Endothelial cell of hepatic sinusoid (primary cell): ENCODE measurements around the gene ESPL1.

ENCODE experiments used
- in situ Hi-C: cut with HindIII; loops from 2 replicates; pipeline ENCODE4 v1.10.0; 2017; ENCODE audit warnings: low sequenced_read_pairs

The ESPL1 gene

DNA sequence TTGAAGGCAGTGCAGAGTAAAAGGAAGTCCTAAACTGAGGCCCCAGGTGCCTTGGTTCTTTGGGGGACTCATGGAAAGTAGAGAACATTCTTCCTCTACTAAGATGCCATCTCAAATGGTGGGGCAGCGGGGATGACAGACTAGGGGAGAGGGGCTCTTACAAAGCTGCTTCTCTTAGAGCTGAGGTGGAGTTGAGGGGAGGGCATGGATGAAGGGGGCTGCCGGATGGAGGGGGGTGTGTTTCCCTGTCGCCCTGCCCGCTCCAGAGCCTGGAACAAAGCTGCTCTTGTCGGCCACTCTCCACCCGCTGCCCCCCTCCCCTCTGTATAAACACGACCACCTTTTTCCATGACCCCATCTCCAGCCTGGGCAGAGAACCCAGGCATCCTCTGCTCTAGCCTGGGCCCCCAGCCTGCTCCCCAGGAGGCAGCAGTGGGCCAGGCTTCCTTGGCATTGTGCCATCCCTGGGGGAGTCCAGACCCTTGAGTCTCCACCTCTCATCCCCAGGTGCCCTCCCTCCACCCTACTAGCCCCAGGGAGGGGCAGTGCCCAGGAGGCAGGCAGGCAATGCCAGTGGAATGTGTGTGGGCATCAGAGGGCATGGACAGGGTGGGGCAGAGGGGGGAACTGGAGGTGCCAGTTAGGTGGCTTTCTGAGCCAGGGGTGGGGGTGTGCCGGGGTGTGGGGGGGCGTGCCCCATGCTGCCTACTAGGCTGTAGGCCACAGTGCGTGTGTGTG is 37.8 kb upstream of the ESPL1 start:
- in situ Hi-C loops: no loop called here

DNA sequence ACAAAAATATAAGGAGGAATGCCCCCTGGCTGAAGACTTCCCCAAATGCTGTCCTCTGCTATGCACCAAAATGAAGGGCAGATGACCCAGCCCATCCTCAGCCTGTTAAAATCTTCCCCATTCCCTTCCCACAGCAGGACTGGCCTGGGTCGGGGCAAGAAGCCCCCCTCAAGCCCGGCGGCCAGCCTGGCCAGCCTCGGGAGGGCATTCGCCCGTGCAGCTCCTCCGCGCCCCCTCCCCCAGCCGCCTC is 36.5 kb upstream of the ESPL1 start:
- in situ Hi-C loops: no loop called here

DNA sequence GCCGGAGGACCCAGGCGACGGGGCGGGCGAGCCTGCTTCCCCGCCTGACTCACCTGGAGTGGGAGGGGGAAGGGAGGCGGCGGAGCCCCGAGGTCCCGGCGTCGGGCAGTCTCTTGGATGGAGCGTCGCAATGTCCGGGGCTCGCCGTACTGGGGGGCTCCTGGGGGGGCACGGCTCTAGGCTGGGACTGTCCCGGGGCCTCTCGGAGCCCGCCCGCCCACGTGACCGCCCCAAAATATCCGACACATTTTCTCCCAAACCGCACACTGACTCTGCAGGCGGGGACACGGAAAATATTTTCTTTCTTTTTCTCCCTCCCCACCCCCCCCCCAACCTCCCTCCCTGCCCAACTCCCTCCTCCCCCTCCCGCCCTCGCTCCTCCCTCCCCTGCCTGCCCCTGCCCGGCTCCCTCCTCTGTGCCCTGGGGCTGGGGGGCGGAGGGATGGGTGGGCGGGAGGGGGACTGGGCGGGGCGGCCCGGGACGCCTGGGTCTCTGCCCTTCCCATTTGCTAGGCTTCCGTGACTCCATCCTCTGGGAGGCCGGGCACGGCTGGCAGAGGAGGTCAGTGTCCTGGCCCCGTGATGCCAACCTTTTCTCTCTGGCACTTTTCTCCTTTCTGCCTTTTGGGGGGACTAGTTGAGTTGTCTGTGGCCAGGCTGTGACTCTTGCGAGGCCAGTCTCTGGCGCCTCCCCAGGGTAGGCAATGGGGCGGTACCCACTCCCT is 36.0 kb upstream of the ESPL1 start, which contains the start of gene RARG:
TSS of gene RARG (minus strand) at position 289 of the 725 bp plus-strand sequence. CDS start 4,664 bp downstream, outside the sequence.
- in situ Hi-C loops: no loop called here

DNA sequence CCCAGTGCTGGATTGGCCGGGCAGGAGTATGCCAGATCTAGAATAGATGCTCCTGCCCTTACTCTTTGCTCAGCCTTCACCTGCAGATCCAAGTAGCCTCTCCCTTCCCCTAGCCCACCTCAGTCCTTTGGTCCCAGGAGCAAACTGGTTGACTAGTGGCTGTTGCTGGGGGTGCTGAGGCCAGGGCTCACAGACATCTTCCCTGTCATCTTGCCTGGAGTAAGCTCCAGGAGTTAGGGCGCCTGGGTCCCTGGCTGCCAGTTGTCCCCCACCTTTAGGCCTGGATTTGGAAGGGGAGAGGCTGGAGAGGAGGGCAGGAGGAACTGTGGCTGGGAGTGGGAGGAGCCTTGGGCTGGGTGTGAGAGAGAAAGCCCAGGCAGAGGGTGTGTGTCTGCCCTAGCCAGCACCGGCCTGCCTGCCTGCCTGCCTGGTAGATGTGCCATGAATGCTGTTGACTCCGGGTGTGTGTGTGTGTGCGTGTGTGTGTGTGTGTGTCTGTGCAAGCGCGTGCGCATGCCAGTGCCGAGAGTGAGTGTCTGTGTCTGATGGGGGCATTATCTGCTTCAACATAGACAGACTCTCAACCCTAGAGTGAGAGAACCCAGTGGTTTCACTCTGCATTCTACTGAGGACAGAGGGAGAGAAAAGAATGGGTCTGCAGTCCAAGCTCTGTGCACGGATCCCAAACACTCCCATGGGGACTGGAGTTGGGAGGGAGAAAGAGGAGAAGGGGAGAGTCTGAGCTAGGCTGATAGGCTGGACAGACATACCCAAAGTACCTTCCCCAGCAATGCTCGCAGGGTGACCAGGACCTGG is 35.2 kb upstream of the ESPL1 start:
- in situ Hi-C loops: no loop called here

DNA sequence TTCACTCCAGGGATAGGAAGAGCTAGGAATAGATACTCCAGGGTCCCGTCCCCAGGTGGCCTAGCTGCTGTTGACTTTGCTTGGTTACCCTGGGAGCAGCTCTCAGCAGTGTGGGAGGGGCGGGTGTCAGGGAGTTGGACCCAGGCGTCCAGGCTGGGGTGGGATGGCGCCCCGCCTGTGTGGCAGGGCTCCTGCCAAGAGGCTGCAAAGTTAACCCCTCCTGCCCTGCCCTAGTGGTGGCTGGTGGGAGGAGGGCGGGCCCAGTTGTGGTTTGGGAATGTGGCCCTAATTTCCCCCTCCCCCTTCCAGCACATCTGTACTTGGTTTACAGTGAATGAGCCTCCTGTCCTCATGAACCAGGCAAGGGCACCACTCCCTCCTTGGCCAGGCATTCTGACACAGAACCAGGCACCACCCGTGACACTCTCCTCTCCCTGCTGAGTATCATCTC is 34.4 kb upstream of the ESPL1 start:
- in situ Hi-C loops: no loop called here

DNA sequence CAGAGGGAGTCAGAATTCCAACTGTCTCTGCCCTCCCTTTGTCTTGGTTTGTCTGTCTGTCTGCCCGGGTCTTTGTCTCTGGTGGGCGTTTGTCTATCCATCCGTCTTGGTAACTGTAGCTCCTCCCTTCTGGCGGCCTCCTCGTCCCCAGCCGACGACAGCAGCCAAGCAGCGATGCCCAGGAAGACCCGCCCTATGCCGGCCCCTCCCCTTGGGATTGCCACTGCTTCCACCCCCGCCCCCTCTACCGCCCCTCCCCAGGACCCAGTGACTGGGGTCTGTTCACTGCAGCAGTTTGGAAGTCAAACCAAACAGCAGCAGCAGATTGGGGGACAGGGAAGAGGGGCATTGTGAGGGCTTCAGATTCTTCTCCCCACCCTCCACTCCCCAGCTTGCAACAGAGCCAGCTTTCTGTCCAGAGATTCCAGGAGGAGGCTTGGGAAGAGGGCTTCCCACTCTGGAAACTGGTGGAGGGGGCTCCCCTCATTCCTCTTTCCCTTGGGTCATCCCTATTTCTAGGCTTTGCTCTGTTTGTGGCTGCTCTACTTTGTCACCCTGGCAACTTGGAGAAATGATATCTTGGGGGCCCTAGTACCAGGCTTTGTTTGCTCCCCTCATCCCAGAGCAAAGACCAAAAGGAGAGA is 33.7 kb upstream of the ESPL1 start:
- in situ Hi-C loops: no loop called here

DNA sequence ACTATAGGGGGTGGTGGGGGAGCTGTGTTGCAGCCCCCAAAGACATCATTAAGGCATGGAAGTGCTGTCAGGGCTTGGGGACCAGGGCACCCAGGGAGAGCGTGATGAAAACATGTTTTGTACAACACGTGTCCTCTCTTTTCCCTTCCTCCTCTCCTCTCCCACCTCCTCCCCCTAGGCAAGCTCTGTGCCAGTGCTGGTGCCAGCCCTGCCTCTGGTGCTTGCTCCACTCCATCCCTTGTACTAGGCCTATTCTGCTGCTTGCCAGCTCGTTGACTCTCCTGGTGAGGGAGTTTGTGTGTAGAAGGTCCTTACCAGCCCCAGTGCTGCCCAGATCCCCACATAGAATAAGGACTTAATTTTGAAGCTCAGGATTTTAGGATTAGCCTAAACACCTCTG is 32.9 kb upstream of the ESPL1 start:
- in situ Hi-C loops: no loop called here

DNA sequence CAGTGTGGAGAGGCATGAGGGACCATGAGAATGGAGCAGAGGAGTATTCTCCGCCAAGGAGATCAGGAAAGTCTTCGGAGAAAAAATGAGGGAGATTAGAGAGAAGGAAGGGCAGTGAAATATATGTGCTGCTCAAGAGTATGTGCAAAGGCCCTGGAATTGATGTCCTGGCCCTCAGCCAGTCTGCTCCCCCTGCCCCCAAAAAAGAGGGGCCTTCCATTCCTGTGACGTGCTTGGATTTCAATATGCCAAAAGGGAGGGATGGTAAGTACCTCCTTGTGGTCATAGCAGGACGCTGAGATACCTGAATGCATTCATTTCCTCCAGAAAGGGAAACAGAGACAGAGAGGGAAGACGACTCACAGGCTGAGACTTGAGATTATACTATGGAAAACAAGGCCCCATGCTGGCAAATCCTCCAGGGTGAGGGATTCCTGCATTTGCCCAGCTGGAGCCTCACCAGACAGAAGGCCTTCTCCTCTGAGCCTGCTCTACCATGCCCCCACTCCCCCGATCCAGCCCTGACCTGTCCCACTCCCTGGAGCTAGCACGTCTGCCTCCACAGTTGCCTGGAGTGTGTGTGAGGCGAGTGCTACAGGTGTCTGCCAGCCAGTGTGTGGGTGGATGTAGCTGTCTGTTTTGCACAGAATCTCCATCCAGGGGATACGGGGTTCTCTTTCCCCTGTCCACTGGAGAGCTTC is 32.2 kb upstream of the ESPL1 start:
- in situ Hi-C loops: no loop called here

DNA sequence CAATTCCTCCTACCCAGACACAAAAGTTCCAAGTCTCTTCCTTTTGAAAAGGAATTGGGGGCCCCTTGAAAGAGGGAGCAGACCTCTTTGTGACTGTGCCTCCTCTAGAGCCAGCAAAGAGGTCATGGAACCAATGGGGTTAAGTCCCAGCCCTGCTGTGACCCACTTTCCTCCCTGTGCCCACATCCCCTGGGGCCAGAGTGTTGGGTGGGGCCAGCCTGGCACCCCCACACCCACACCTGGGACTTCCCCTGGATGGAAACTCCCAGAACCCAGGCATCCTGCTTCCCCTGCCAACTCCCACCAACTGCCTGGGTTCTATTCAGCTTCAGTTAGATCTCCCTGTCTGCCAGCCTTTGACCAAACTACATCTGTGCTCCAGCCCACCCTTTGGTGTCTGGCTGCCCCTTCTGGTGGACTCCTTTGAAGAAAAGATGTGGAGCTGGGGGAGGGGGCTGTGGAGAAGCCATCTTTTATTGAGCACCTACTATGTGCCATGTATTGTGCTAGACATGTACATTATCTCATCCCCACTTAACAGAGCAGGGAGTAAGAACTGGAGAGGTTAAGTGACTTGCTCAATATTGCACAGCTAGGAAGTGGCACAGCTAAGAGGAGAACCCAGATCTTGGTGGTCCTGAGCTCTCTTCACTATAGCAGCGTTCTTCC is 31.5 kb upstream of the ESPL1 start:
- in situ Hi-C loops: no loop called here

DNA sequence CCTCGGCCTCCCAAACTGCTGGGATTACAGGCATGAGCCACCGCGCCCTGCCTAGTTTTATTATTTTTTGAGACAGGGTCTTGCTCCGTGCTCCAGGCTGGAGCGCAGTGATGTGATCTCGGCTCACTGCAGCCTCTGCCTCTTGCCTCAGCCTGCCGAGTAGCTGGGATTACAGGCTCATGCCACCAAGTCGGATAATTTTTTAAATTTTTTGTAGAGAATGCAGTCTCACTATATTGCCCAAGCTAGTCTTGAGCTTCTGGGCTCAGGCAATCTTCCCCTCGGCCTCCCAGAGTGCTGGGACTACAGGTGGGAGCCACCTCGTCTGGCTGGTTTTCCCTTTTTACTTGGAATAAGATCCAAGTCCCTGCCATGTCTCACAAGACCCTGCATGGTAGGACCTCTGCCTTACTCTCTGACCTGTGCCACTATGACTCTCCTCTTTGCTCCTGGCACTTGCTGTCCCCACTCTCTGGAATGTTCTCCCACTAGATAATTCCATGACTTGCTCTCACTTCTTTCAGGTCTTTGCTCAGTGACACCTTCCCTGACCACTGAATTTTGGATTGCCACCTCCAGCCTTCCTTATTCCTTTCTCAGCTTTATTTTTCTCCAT is 28.3 kb upstream of the ESPL1 start:
- in situ Hi-C loops: loop anchor here (5.0 kb wide), 1 partner anchor 83 kb away; the partner anchor contains the start of gene AAAS

DNA sequence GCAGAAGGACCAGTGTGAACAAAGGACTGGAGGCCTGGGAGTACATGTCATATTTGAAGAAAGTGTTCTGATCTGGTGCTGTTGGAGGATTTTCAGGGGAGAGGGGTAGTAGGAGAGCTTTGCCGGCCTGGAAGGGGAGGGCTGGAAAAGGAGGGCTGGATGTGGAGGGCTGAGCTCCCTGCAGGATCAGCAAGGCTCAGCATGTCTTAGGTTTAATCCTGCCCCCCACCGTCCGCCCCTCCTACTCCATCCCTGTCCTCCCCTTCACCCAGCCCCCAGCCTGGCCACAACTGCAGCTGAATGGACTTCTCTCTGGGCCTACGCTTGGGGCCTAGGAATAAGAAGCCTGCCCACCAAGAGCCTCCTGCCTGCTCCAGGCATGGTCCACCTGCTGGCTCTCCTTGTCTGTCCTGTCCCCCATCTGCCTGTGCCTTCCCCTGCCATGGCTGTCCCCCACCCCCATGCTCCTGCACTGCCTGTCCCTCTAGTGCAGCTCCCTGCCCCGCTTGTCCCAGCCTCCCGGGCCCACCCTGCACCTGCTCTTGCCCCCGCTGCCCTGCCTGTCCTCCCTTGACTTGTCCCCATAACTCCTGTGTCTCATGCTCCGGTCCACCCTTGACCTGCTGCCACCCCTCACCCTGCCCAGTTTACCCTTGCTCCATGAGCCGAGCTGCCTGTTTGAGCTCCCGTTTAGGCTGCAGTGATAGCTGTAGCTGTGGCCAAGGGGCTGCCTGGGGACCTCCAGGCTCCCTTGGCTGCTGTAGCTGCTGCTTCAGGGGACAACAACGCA is 26.3 kb upstream of the ESPL1 start:
- in situ Hi-C loops: loop anchor here (5.0 kb wide), 1 partner anchor 80 kb away; the partner anchor contains the start of gene AAAS

DNA sequence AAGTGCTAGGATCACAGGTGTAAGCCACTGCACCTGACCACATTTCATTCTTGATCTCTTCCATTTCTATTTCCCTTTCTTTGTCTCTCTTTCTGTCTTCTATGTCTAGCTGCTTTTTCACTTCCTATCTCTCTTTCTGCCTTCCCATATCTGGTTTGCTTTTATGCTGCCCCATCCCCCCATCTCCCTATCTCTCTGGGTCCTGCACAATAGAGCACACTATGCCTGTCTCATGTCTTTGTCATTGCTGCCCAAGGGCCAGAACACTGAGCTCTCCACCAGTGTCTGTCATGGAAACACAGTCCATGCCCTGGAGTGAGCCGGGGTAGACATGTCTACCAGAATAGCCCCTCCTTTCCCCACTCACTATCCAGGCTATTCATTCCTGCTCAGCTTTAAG is 23.8 kb upstream of the ESPL1 start:
- in situ Hi-C loops: loop anchor here (5.0 kb wide), 1 partner anchor 78 kb away; the partner anchor contains the start of gene AAAS

DNA sequence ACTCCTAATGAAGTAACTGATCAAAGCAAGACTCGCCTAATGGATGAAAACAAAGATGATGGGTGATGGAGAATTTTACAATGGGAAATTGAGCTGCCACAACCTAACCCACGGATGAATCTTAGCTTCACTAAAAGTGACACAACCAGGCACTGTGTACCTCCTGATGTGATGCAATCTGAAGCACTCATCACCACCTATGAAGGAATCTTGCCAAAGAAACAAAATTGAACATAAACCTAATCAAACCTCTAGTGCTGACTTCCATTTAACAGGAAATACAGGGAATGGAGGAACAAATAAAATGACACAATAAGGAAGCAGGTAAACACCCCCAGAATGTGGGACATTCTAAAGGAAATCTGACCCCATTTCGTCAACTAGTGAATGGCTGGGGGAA is 22.8 kb upstream of the ESPL1 start:
- in situ Hi-C loops: no loop called here

DNA sequence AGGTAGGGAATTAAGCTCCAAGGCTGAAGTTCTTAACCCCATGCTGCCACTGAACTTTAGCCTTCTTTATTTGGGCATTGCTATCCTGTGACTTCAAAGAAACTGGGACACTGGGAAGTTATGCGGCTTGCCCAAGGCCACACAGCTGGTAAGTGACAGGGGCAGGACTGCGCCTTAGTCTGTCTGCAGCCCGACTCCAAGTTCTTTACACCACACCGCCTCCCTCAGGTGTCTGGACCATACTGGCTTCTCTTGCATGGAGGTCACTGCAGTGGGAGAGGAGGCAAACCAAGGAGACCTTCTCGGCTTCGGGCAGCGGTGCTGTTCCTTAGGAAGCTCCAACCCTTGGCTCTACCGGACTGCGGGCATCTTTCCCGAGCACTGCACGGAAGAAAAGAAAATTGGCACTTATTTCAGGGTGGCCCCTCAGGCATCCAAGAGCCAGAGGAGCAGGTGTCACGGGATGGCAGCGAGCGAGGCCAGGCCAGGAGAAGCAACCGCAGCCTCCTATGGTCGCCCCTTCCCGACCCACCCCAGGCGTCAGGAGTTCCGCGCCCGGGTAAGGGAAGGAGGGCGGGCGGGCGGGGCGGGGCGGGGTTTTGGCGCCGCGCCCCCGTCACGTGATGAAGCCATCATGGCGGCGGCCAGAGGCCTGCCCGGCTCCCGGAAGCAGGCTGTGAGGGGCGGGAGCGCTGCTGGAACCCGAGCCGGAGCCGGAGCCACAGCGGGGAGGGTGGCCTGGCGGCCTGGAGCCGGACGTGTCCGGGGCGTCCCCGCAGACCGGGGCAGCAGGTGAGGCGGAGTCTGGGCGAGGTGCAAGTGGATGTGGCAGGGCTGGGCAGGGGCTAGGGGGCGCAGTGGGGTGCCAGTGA is 16.4 kb upstream of the ESPL1 start:
- in situ Hi-C loops: no loop called here

DNA sequence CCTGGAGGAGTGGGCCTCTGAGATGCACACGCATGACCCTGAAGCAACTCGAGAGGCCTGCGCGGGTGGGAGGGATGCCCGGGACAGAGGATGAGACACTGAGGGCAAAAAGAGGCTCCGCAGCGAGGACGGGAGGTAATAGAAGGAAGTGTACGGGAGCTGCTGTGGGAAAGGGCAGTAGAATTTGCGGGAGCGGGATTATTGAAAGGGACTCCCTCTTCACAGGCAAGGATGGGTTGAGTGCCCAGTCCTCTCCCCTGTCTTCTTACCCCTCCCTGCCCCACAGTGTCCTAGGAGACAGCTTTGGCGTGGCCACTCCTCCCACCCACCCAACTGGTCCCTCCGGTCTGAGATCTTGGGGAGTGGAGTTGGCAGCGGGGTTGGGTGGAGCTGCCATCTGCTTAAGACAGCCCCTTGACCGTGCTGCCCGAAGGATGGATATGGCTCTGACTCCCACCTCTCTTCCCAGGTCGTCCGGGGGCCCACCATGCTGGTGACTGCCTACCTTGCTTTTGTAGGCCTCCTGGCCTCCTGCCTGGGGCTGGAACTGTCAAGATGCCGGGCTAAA is 15.7 kb upstream of the ESPL1 start:
- in situ Hi-C loops: no loop called here

DNA sequence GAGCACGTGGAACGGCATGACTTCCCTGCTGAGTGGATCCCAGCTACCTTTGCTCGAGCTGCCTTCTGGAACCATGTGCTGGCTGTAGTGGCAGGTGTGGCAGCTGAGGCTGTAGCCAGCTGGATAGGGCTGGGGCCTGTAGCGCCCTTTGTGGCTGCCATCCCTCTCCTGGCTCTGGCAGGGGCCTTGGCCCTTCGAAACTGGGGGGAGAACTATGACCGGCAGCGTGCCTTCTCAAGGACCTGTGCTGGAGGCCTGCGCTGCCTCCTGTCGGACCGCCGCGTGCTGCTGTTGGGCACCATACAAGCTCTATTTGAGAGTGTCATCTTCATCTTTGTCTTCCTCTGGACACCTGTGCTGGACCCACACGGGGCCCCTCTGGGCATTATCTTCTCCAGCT is 14.8 kb upstream of the ESPL1 start:
- in situ Hi-C loops: no loop called here

DNA sequence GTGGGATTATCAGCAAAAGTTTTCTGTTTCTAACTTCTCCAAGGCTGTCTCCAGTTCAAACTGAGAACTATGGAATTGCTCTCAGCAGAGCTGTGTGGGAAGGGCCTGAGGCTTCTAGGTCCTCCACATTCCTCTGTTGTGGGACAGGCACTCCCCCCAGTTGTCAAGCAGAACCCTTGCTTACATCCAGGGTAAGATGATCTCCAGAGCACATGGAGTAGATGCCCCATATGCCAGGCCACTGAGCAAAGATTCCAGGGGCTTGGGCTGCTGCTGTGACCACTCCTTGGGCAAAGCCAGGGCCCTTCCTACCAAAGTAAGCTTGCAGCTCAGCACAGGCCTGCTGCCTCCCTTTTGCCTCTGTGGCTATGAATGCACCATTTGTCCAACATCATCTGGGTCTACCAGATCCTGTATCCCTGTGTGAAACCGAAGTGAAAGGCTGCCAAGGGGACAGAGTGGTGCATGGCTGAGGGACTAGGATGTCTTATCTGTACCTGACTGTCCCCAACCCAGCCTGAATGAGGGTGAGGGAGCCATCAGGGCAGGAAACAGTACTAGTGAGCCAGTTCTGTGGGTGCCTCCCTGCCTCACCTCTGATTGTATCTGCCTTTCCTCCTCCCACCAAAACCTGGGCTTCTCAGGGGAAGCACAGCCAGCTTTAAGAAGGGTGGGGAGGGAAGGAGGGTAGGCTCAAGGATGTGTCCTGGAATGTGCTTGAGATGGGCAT is 13.1 kb upstream of the ESPL1 start:
- in situ Hi-C loops: no loop called here
